ENCODE measurements around the gene SHISA7.

GRCh38 chr19:55492362-55492944, 49.4 kb upstream of the SHISA7 start:
- no peak for TF ChIP-seq CTCF (IDR thresholded peaks at IDR 0.05)
- TF ChIP-seq POLR2AphosphoS5 (IDR thresholded peaks at IDR 0.05; ENCODE audit: insufficient read depth in 1 of 2, low read depth in 1 of 2) = no peak
